Caco-2 (cell line): ENCODE measurements around the gene RPL18A. TPM values are rescaled to one million over a fixed set of nuclear protein-coding genes. Genes with fewer than 3 reads are reported as not detected.

Source experiments
- BruUV-seq: library from RNA; stranded (reverse); fragments of 400-500 nt; replicated peaks from 2 replicates; lab custom pipeline; 2021; lab: Mats Ljungman, UMichigan
- CTCF ChIA-PET: fragments of 300-600 bp; sonication (Branson Sonifier 250); formaldehyde crosslinking; loops from one replicate; lab custom pipeline; 2022; ENCODE audit warnings: antibody characterized with exemption; lab: Charles Lee
- POLR2A ChIA-PET: fragments of 300-600 bp; sonication (Branson Sonifier 250); formaldehyde crosslinking; loops from one replicate; lab custom pipeline; 2022; ENCODE audit warnings: antibody characterized with exemption; lab: Charles Lee
- DNase-seq, 2 experiments: peaks; one replicate each; pipeline versions ENCODE4 v3.0.0 to v3.0.0-alpha.2; 2020 to 2022
- H3K27me3 ChIP-seq: replicated peaks from 2 replicates; pipeline ENCODE4 v1.6.0; 2011; ENCODE audit warnings: low read length; ENCODE audit not compliant: control insufficient read depth, insufficient read depth
- H3K36me3 ChIP-seq: 2 replicates; pipeline ENCODE4 v1.5.1; 2011; ENCODE audit warnings: low read length; ENCODE audit not compliant: control insufficient read depth, insufficient read depth
- H3K4me1 ChIP-seq: fragments of 250-450 bp; sonication (Bioruptor Pico); 2 replicates; pipeline ENCODE4 v1.5.1; 2020; ENCODE audit warnings: mild to moderate bottlenecking
- H3K4me3 ChIP-seq: 2 replicates; pipeline ENCODE4 v1.5.1; 2011; ENCODE audit warnings: low read depth, mild to moderate bottlenecking, control low read depth, low read length
- H3K9me3 ChIP-seq: fragments of 250-450 bp; sonication (Bioruptor Pico); 2 replicates; pipeline ENCODE4 v1.5.1; 2020; ENCODE audit warnings: mild to moderate bottlenecking, moderate library complexity
- H3K27ac Mint-ChIP-seq: one replicate; pipeline ENCODE4 v1.8.0; 2022; ENCODE audit warnings: mixed read lengths; ENCODE audit not compliant: unreplicated experiment
- H3K27me3 Mint-ChIP-seq: one replicate; pipeline ENCODE4 v1.8.0; 2022; ENCODE audit warnings: mixed read lengths; ENCODE audit not compliant: insufficient read depth, unreplicated experiment
- H3K36me3 Mint-ChIP-seq: one replicate; pipeline ENCODE4 v1.8.0; 2022; ENCODE audit warnings: mild to moderate bottlenecking, mixed read lengths; ENCODE audit not compliant: insufficient read depth, unreplicated experiment
- H3K4me1 Mint-ChIP-seq: one replicate; pipeline ENCODE4 v1.8.0; 2022; ENCODE audit warnings: low read depth, mixed read lengths; ENCODE audit not compliant: unreplicated experiment
- H3K4me3 Mint-ChIP-seq: one replicate; pipeline ENCODE4 v1.8.0; 2022; ENCODE audit warnings: mild to moderate bottlenecking, moderate library complexity, mixed read lengths; ENCODE audit not compliant: unreplicated experiment
- H3K9me3 Mint-ChIP-seq: one replicate; pipeline ENCODE4 v1.8.0; 2022; ENCODE audit warnings: mixed read lengths; ENCODE audit not compliant: unreplicated experiment
- intact Hi-C: fragments of 100-400 bp; cut with micrococcal nuclease; formaldehyde crosslinking; loops from one replicate; pipeline ENCODE4 v1.10.0; 2022; ENCODE audit not compliant: unreplicated experiment
- total RNA-seq: library from RNA; stranded (reverse); gene quantifications from 2 replicates; pipeline ENCODE4 v1.2.3, GENCODE V29; 2022
- TF ChIP-seq, protein P1 (sequence below), 2 experiments: fragments of 200-600 bp in 1 of 2; IDR thresholded peaks; 1 replicate in 1 of 2; 2 replicates in 1 of 2; pipeline versions ENCODE4 v1.5.1 to v1.8.0; 2011 to 2022; ENCODE audit warnings: antibody characterized with exemption in 1 of 2, control low read depth in 1 of 2, inconsistent platforms in 1 of 2, low read depth in 1 of 2, low read length in 1 of 2, mild to moderate bottlenecking in 1 of 2, moderate library complexity in 1 of 2; ENCODE audit not compliant: insufficient read depth in 1 of 2, severe bottlenecking in 1 of 2, unreplicated experiment in 1 of 2

The RPL18A gene
- total RNA-seq, 1 experiment from 2014 or later: 1,599 TPM

- Mint-ChIP-seq H3K4me1 (peaks cover 14% of the 10 kb centered on the region), H3K27ac (peak overlapping the region; percentile 48), H3K36me3 (peaks cover 79% of the 10 kb centered on the region), H3K9me3 (no peaks in the 10 kb centered on the region), H3K27me3 (no peaks in the 10 kb centered on the region), H3K4me3 (no peak overlapping the region)
- peaks cover 18% of the 10 kb centered on the region for H3K4me1 ChIP-seq
- H3K4me3 ChIP-seq: no peak overlapping the region
- H3K9me3 ChIP-seq: no peaks in the 10 kb centered on the region
- TF ChIP-seq, protein P1, sequence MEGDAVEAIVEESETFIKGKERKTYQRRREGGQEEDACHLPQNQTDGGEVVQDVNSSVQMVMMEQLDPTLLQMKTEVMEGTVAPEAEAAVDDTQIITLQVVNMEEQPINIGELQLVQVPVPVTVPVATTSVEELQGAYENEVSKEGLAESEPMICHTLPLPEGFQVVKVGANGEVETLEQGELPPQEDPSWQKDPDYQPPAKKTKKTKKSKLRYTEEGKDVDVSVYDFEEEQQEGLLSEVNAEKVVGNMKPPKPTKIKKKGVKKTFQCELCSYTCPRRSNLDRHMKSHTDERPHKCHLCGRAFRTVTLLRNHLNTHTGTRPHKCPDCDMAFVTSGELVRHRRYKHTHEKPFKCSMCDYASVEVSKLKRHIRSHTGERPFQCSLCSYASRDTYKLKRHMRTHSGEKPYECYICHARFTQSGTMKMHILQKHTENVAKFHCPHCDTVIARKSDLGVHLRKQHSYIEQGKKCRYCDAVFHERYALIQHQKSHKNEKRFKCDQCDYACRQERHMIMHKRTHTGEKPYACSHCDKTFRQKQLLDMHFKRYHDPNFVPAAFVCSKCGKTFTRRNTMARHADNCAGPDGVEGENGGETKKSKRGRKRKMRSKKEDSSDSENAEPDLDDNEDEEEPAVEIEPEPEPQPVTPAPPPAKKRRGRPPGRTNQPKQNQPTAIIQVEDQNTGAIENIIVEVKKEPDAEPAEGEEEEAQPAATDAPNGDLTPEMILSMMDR (IDR thresholded peaks at IDR 0.05; ENCODE audit: insufficient read depth in 1 of 2, low read depth in 1 of 2, low read length in 1 of 2, severe bottlenecking in 1 of 2, unreplicated experiment in 1 of 2): no peak
- CTCF ChIA-PET: interaction anchor here (0.5 to 1.3 kb wide), 2 partner anchors 69 to 600 kb away, joined by 3 read pairs; partner anchors contain the start of gene CCDC124
- no peaks in the 10 kb centered on the region for H3K27me3 ChIP-seq
- no peak for DNase-seq
- no TSS peak for BruUV-seq
- intact Hi-C loops: no loop called here
- H3K36me3 ChIP-seq: peaks cover 9% of the 10 kb centered on the region
- POLR2A ChIA-PET: no interaction called here
These were observed 3.9 kb downstream of the RPL18A start for GRCh38 chr19:17863520-17864182.

- peaks cover 9% of the 10 kb centered on the region for H3K36me3 ChIP-seq
- intact Hi-C loops: loop anchor here (5.0 kb wide), 1 partner anchor 132 kb away; no protein-coding TSS in a partner anchor
- H3K9me3 Mint-ChIP-seq: no peaks in the 10 kb centered on the region
- POLR2A ChIA-PET: interaction anchor here (0.6 to 1.5 kb wide), 4 partner anchors 67 to 730 kb away, joined by 3 to 5 read pairs (median 5); partner anchors contain the start of gene CCDC124
- peak; percentile 51 to 78 for DNase-seq
- no peak overlapping the region for H3K4me3 ChIP-seq
- H3K9me3 ChIP-seq: no peaks in the 10 kb centered on the region
- H3K27ac Mint-ChIP-seq: peak overlapping the region; percentile 71
- peaks cover 18% of the 10 kb centered on the region for H3K4me1 ChIP-seq
- peak overlapping the region; percentile 13 for H3K4me3 Mint-ChIP-seq
- TF ChIP-seq, protein P1 (IDR thresholded peaks at IDR 0.05; ENCODE audit: insufficient read depth in 1 of 2, low read depth in 1 of 2, low read length in 1 of 2, severe bottlenecking in 1 of 2, unreplicated experiment in 1 of 2): no peak
- H3K27me3 ChIP-seq: no peaks in the 10 kb centered on the region
- peaks cover 65% of the 10 kb centered on the region for H3K36me3 Mint-ChIP-seq
- no TSS peak for BruUV-seq
- peaks cover 14% of the 10 kb centered on the region for H3K4me1 Mint-ChIP-seq
- H3K27me3 Mint-ChIP-seq: no peaks in the 10 kb centered on the region
- CTCF ChIA-PET: no interaction called here
These were observed 5.9 kb downstream of the RPL18A start for GRCh38 chr19:17865364-17866311.
